Stimulated activated CD4-positive, alpha-beta T cell treated with anti-CD3 and anti-CD28 coated beads, Interleukin-4, amount 100 ng/mL, for 1 hour (primary cell): Measurements from ENCODE around the gene PKP4.

Source experiments
- DNase-seq: peaks from one replicate; pipeline ENCODE4 v3.0.0-alpha.2; 2020

PKP4 gene

GRCh38 chr2:158498043-158498748, 41.4 kb downstream of the PKP4 start:
- DNase-seq: no peak

GRCh38 chr2:158498749-158499136, 42.0 kb downstream of the PKP4 start:
- no peak for DNase-seq

DNA sequence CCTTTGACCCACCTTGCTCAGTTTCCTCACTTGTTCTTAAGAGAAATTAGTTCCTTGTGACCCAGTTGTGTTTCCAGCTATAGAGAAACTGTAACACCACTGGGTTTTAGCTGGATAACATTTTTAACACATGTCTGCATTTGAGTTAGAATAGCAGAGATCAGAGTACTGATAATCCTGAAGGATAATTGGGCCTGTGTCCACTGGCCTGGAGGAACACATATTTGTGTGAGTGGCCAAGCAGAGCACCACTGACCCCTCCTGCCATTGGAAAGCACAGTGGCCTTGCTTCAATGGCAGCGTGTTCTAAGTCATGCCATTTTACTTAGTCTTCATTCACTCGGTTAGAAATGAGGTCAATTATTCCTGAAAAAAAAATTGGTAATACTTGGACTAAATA, 42.6 kb downstream of the PKP4 start:
- DNase-seq: no peak

DNA sequence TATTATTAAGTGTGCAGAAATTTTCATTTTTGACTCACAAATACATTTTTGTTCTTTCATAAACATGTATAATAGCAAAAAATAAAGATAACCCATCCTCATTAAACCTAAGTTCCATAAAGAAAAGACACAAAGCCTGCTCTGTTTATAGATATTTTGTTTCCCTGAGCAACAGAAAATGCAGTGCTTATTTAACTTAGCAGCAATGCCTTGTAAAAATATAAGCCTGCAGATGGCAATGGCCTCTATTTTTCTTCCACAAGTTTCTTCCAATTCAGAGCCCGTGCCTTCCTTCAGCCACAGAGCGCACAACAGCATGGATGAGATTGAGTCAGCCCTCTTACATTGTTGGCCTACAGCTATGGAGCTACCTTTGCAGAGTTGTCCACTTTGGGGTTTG, 43.6 kb downstream of the PKP4 start:
- DNase-seq: no peak

GRCh38 chr2:158501301-158501700, 44.5 kb downstream of the PKP4 start:
- DNase-seq: no peak

DNA sequence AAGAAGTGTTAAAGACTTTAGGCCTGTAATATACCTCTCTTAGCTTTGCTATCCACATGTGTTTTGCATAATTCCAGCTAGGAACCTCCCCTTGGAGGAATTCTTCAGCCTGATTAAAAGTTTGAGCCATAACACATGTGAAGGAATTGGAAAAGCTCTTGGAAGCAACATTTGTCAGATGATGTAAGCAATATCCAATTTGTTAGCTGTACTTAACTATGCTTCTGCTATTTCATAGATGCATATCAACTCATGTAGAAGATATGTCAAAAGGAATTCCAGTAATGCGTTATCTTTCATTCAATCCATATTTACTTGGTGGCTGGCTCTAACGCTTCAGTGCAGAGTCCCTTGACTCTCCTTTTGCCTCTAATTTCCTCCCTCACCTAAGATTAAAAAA, 46.2 kb downstream of the PKP4 start:
- no peak for DNase-seq

GRCh38 chr2:158504088-158504487, 47.3 kb downstream of the PKP4 start:
- DNase-seq: no peak

DNA sequence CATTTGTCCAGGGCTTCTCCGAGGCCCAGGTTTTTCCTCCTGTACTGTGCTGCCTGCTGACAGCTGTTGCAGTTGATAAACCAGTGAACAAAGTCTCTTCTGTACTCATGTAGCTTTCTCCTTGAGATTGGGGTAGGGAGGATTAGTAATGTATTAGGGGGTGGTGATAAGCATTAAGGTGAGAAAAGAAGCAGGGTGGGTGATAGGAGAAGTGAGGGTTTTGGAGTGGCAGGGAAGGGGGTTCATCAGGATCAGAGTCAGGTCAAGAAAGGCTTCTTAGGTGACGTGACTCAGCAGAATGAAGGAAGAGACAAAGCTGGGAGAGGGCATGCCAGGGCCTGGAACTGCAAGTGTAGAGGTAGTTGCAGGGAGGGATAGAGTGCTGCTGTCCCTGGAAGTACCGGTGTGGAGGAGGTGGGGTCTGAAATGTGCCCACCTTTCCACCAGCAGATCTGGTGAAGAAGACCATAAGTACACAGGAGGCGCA, 48.7 kb downstream of the PKP4 start:
- no peak for DNase-seq

GRCh38 chr2:158507141-158507540, 50.4 kb downstream of the PKP4 start:
- no peak for DNase-seq

DNA sequence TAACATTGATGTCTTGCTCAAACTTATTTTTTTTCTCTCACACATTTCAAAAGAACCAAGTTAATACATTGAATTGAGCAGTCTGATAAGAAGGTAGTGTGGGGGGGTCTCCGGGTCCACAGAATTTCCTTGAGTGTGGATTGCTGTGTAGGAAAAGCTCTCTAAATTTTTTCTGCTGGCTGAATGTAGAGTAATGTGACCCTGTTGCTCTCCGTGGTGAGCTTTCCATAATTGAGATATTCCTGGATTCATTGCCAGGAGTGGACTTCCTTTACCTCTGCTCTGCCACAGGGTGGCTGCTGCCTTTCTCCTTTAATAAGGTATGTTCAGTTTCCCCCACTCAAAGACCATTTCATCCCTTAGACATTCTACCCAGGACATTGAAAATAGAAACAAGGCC, 50.9 kb downstream of the PKP4 start:
- DNase-seq: no peak

GRCh38 chr2:158509928-158510797, 53.4 kb downstream of the PKP4 start:
- DNase-seq: no peak

DNA sequence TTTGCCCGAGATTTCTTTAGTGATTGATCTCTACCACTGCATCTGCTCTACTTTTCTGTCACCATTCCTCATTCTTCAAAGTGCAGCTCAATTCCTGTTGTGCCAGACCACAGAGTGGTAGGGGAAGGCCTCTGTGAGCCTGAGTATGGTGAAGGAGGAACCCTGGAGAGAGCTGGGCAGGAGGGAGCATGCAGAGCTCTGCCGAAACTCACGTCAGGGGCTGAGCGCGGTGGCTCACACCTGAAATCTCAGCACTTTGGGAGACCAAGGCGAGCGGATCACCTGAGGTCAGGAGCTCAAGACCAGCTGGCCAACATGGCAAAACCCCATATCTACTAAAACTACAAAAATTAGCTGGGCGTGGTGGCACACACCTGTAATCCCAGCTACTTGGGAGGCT, 54.1 kb downstream of the PKP4 start:
- DNase-seq: no peak

DNA sequence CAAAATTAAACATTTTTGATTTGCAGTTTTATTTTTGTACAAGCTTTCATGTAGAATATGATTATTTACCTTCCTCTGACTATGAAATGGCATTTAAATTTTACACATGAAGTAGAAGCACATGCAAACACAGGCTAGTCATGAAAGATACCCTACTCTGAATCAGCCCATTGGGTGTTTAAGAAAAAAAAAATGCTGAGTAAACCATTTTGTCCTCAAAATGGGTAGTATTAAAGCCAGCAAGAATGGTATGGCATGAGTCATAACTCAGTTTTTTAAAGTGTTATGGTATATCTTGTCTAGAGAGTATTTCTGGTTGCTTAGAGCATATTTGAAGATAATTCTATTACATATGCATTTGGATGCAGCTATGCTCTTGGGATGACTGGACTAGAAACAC, 55.0 kb downstream of the PKP4 start:
- DNase-seq: no peak

DNA sequence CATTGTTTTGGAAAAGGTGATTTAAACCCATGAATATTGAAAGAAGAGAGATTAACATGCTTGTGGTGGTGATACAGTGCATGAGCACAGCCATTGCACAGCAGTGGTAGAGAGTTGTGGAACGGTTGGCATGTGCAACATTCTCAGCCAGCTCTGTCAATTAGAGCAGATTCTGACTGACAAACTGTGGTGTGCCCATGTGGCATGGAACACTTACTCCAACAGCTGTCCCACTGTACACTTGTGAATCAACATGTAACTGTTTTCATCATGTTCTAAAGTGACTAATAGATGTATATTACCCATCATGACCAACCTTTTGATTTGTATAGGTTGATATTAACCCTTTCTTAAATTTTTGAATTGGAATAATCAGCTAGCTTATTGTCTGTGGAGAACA, 55.6 kb downstream of the PKP4 start:
- no peak for DNase-seq

DNA sequence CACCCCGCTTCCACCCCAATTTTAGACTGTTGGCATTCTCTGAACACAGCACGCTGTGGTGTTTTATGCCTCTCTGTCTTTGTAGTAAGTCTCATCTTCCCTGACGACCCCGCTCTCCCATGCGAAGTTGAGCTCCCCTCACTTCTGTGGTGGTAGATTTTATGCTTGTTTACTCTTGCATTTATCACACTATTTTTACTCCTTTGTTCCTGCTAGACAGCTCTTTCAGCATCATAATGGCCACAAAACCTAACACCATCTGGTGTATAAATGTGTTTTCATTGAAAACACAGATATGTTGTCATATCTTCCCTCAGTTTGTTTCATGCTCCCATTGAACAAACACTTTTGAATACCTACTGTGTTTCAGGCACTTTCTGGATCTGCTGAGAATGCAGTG, 57.1 kb downstream of the PKP4 start:
- DNase-seq: no peak

DNA sequence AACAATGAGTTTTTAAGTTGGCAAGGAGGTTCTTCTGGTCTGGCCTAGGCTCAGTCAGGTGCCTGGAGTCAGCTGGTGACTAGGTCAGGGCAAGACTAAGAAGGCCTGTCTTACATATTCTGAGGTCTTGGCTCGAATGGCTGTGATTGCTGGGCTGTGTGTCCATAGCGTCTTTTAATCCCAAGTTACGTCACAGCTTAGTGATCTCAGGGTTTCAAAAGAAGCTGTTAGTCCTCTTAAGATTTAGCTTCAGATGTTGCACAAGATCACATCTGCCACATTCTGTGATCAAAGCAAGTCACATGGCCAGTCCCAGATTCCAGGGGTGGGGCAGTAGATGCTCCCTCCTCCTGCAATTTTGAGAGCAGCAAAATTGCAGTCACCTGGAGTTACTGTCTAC, 61.3 kb downstream of the PKP4 start:
- no peak for DNase-seq

GRCh38 chr2:158519481-158519880, 62.7 kb downstream of the PKP4 start:
- DNase-seq: no peak

DNA sequence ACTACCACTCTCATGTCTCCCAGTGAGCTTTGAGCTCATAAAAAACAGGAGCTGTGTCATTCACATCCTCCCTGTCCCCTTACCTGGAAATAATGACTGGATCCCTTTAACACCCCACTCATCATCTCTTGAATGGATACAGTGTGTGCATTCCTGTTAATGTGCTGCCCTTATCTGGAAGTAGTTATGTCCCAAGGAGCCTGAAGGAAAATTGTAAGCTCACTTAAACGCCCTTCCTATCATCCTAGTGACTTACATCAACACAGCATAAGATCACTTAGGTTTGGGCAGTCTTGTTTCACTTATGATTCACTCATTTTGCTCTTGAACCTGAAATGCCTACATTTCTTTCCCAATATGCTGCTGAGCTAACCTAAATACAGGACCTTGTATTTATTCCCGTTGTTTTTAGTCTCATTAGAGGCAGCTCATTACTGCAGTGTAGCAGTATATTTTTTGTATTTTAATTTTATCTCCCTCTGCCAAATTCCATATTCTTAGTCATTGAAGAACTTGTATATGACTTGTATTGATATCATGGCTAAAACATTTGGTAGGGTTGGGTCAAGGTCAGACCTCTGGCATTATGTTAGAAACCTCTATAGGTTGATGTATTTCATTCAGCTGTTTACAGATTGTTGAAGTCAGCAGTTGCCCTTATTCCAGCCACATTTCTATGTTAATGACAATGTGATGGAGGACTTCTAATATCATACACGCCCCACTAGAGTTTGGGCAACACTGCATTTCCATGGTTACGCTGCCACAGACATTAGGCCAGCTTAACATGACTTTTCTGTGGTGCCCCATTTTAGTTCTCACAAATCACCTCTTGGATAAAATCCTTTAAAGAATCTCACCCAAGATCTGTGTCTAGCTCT, 72.9 kb downstream of the PKP4 start:
- no peak for DNase-seq

GRCh38 chr2:158530829-158531228, 74.1 kb downstream of the PKP4 start:
- no peak for DNase-seq

GRCh38 chr2:158533009-158533408, 76.3 kb downstream of the PKP4 start:
- no peak for DNase-seq

GRCh38 chr2:158539176-158540005, 82.6 kb downstream of the PKP4 start:
- no peak for DNase-seq

- DNase-seq: no peak
Measured at GRCh38 chr2:158542577-158542976, 85.8 kb downstream of the PKP4 start.
